ENCODE measurements around the gene TMEM236. TPM values are rescaled to one million over a fixed set of nuclear protein-coding genes. Genes with fewer than 3 reads are reported as not detected.

The TMEM236 gene
- polyA plus RNA-seq, 2 of the 4 experiments (the other 2 are of a cell fraction), result 0.06 to 0.09 TPM

DNA sequence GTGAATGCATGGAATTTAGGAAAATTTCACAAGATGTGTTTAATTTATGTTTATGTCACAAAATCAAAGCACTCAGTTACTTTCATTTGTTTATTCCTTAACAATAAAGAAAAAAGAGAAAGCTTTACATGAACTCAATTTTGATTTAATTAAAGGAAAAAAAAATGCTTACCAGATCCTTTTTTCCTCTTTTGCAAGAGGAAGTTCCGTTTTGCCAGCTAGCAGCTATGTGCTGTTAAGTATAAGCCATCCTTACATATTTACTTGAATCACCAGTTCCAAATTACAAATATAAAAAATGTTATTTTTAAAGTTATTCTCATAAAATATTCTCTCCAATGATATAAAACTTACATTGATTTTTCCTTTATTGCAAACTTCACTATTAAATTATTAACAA is 69.9 kb downstream of the TMEM236 start:
- Histone ChIP-seq H3K4me3 (no peak overlapping the region), H3K27ac (no peak overlapping the region), H3K9me3 (no peaks in the 10 kb centered on the region), H3K4me2 (no peak overlapping the region), H3K4me1 (no peaks in the 10 kb centered on the region)
- TF ChIP-seq ESRRA (IDR thresholded peaks at IDR 0.05; ENCODE audit: borderline replicate concordance, low read length), result no peak
- TF ChIP-seq EP300 (IDR thresholded peaks at IDR 0.05), result no peak
- TF ChIP-seq POLR2AphosphoS2 (conservative IDR thresholded peaks at IDR 0.05; ENCODE audit: low read length), result no peak
- TF ChIP-seq, protein P1, sequence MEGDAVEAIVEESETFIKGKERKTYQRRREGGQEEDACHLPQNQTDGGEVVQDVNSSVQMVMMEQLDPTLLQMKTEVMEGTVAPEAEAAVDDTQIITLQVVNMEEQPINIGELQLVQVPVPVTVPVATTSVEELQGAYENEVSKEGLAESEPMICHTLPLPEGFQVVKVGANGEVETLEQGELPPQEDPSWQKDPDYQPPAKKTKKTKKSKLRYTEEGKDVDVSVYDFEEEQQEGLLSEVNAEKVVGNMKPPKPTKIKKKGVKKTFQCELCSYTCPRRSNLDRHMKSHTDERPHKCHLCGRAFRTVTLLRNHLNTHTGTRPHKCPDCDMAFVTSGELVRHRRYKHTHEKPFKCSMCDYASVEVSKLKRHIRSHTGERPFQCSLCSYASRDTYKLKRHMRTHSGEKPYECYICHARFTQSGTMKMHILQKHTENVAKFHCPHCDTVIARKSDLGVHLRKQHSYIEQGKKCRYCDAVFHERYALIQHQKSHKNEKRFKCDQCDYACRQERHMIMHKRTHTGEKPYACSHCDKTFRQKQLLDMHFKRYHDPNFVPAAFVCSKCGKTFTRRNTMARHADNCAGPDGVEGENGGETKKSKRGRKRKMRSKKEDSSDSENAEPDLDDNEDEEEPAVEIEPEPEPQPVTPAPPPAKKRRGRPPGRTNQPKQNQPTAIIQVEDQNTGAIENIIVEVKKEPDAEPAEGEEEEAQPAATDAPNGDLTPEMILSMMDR (IDR thresholded peaks at IDR 0.05), result no peak
- TF ChIP-seq, protein P2, sequence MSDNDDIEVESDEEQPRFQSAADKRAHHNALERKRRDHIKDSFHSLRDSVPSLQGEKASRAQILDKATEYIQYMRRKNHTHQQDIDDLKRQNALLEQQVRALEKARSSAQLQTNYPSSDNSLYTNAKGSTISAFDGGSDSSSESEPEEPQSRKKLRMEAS (IDR thresholded peaks at IDR 0.05), result no peak
- no peak for TF ChIP-seq TP53 (CRISPR knock-in tag; IDR thresholded peaks at IDR 0.05)
- TF ChIP-seq HOXB13 (CRISPR knock-in tag; IDR thresholded peaks at IDR 0.05; ENCODE audit: low read depth), result no peak
- TF ChIP-seq, protein P3, sequence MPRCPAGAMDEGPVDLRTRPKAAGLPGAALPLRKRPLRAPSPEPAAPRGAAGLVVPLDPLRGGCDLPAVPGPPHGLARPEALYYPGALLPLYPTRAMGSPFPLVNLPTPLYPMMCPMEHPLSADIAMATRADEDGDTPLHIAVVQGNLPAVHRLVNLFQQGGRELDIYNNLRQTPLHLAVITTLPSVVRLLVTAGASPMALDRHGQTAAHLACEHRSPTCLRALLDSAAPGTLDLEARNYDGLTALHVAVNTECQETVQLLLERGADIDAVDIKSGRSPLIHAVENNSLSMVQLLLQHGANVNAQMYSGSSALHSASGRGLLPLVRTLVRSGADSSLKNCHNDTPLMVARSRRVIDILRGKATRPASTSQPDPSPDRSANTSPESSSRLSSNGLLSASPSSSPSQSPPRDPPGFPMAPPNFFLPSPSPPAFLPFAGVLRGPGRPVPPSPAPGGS (IDR thresholded peaks at IDR 0.05), result no peak
- no peak for TF ChIP-seq RFX5 (IDR thresholded peaks at IDR 0.05)
- DNase-seq (ENCODE audit: low read depth in 1 of 2, low spot score in 1 of 2) (no peak), ATAC-seq (no peak), FAIRE-seq (no peak)
- ChIA-PET CTCF (interaction anchor here (0.6 to 1.3 kb wide), 3 partner anchors 13 to 204 kb away, joined by 3 to 4 read pairs (median 3); no protein-coding TSS in a partner anchor), POLR2A (no interaction called here)
- 43% methylated on average over 1 of the region's 1 CpG for WGBS (ENCODE audit: missing lambda C conversion rate)

DNA sequence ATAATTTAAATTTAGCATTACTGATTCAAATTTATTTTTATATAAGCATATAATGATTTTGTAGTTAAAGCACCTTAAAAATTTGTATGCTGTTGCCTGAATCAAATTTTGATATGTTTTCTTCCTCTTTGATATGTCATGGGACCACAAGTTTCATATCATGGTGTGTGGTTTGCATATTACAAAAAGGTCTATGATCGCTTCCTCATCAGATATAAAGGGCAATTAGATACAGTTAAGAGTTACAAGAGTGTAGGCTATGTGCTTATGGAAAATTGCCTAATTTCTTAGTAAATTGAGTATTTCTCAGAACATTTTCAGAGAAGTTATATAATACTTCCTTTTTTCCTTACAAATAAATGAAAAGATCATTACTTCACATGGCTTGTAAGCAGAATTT is 79.3 kb downstream of the TMEM236 start:
- H3K27ac ChIP-seq, result no peak overlapping the region
- no peak for DNase-seq (ENCODE audit: low read depth in 1 of 2, low spot score in 1 of 2)
- no peak overlapping the region for H3K4me2 ChIP-seq
- FAIRE-seq, result no peak
- peaks cover 16% of the 10 kb centered on the region for H3K4me1 ChIP-seq
- H3K4me3 ChIP-seq, result no peak overlapping the region
- ATAC-seq, result no peak
- POLR2A ChIA-PET, result no interaction called here
- H3K9me3 ChIP-seq, result no peaks in the 10 kb centered on the region
- no peak for TF ChIP-seq ZSCAN20 (CRISPR knock-in tag; IDR thresholded peaks at IDR 0.05)
- no peak for TF ChIP-seq ESRRA (IDR thresholded peaks at IDR 0.05; ENCODE audit: borderline replicate concordance, low read length)
- TF ChIP-seq RAD21 (conservative IDR thresholded peaks at IDR 0.05 in 1 of 2, IDR thresholded peaks at IDR 0.05 in 1 of 2), result no peak
- TF ChIP-seq HDAC2 (IDR thresholded peaks at IDR 0.05), result no peak
- no peak for TF ChIP-seq MAFK (IDR thresholded peaks at IDR 0.05; ENCODE audit: partially characterized antibody)
- TF ChIP-seq NPAS2 (CRISPR knock-in tag; IDR thresholded peaks at IDR 0.05; ENCODE audit: borderline replicate concordance), result no peak
- TF ChIP-seq, protein P4, sequence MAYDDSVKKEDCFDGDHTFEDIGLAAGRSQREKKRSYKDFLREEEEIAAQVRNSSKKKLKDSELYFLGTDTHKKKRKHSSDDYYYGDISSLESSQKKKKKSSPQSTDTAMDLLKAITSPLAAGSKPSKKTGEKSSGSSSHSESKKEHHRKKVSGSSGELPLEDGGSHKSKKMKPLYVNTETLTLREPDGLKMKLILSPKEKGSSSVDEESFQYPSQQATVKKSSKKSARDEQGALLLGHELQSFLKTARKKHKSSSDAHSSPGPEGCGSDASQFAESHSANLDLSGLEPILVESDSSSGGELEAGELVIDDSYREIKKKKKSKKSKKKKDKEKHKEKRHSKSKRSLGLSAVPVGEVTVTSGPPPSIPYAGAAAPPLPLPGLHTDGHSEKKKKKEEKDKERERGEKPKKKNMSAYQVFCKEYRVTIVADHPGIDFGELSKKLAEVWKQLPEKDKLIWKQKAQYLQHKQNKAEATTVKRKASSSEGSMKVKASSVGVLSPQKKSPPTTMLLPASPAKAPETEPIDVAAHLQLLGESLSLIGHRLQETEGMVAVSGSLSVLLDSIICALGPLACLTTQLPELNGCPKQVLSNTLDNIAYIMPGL (CRISPR knock-in tag; IDR thresholded peaks at IDR 0.05; ENCODE audit: borderline replicate concordance), result no peak
- TF ChIP-seq GATA3 (IDR thresholded peaks at IDR 0.05; ENCODE audit: borderline replicate concordance), result no peak
- TF ChIP-seq KDM1A (IDR thresholded peaks at IDR 0.05; ENCODE audit: low read depth), result no peak
- TF ChIP-seq, protein P2 (IDR thresholded peaks at IDR 0.05), result no peak
- no peak for TF ChIP-seq SMC3 (IDR thresholded peaks at IDR 0.05)
- no peak for TF ChIP-seq RCOR1 (IDR thresholded peaks at IDR 0.05; ENCODE audit: low read depth, low read length)
- TF ChIP-seq PHF8 (IDR thresholded peaks at IDR 0.05; ENCODE audit: borderline replicate concordance, low read depth), result no peak
- no peak for TF ChIP-seq HOXB5 (CRISPR knock-in tag; IDR thresholded peaks at IDR 0.05)
- TF ChIP-seq ZNF302 (CRISPR knock-in tag; IDR thresholded peaks at IDR 0.05), result no peak
- no peak for TF ChIP-seq CBX2 (IDR thresholded peaks at IDR 0.05; ENCODE audit: borderline replicate concordance, low read depth)
- 93% methylated on average over 1 of the region's 1 CpG for WGBS (ENCODE audit: missing lambda C conversion rate)
- CTCF ChIA-PET, result no interaction called here

Measured in A549 (cell line).